Pancreas (tissue), 10 donors: ENCODE results near the gene FIBIN. TPM values are rescaled to one million over a fixed set of nuclear protein-coding genes. Genes with fewer than 3 reads are reported as not detected.

ENCODE experiments used
- ATAC-seq, 4 donors: fragments of 200-7000 bp; cut with Tn5 transposase; one replicate each; pipeline versions ENCODE4 v1.8.0 to v1.9.1; 2020; ENCODE audit warnings: mild to moderate bottlenecking in 4 of 4, moderate library complexity in 4 of 4
- DNase-seq, 6 donors: peaks; one replicate each; pipeline ENCODE4 v3.0.0-alpha.2; 2020
- FAIRE-seq: peaks from 2 replicates; lab custom pipeline; 2012; peaks lifted over from hg19 to GRCh38; lab: Jason Lieb, UNC
- H3K27ac ChIP-seq, 4 donors: fragments of 200-600 bp; sonication (generic); 1 replicate in 3 of 4; 2 replicates in 1 of 4; pipeline versions ENCODE4 v1.5.0 to v1.8.0; 2020
- H3K27me3 ChIP-seq, 4 donors: fragments of 200-600 bp; one replicate each; pipeline ENCODE4 v1.8.0; 2021
- H3K36me3 ChIP-seq, 3 donors: fragments of 200-600 bp; sonication (generic) in 1 of 3; one replicate each; pipeline versions ENCODE4 v1.5.0 to v1.8.0; 2020 to 2021
- H3K4me1 ChIP-seq, 3 donors: fragments of 200-600 bp; one replicate each; pipeline ENCODE4 v1.8.0; 2021
- H3K4me3 ChIP-seq, 4 donors: fragments of 200-600 bp; sonication (generic) in 2 of 4; one replicate each; pipeline versions ENCODE4 v1.5.0 to v1.8.0; 2020 to 2021
- H3K9me3 ChIP-seq, 4 donors: fragments of 200-600 bp; one replicate each; pipeline ENCODE4 v1.8.0; 2021
- WGBS, 2 donors: extraction: QIAGEN DNeasy Blood & Tissue Kit; methylation state at CpG; one replicate each; pipeline ENCODE4 v1.1.7; 2013; 5-methylcytosine and 5-hydroxymethylcytosine counted together
- intact Hi-C, 3 donors: fragments of 100-400 bp; cut with DNase I; formaldehyde crosslinking; loops; one replicate each; pipeline versions ENCODE4 v1.11.1 to v1.14.2; 2022
- polyA plus RNA-seq, 2 donors: library from polyadenylated mRNA; stranded (reverse); fragments of 200-250 nt; gene quantifications; one replicate each; pipeline ENCODE4 v1.2.3, GENCODE V29; 2013
- total RNA-seq, 6 donors: library from RNA; stranded (reverse); fragmentation: NEBNext Ultra II Directional in 4 of 6; extraction: Animal tissue kit (Norgen Biotek cat#: 25700) in 4 of 6; gene quantifications; one replicate each; pipeline versions ENCODE4 v1.2.1 to v1.2.4, GENCODE V29; 2021 to 2023
- TF ChIP-seq, protein P1 (sequence below), 4 donors: fragments of 200-600 bp; sonication (generic) in 3 of 4; IDR thresholded peaks; one replicate each; pipeline versions ENCODE4 v1.5.0 to v1.8.0; 2021; ENCODE audit warnings: antibody characterized with exemption in 4 of 4
- donor health status: healthy with polysubstance abuse.
- donor health status: DM: no; HTN: no; CAD: no; lungs with moderate emphysema.
- donor health status: DM: no; HTN: no; CAD: no.
- donor health status: control.
- donor health status: control.
- donor health status: Bipolar disorder and iron deficiency.
- donor health status: DM: yes; HTN: yes; CAD: no.
- donor health status: DM: no; HTN: no; CAD: no.
- donor health status: DM: no; HTN: no; CAD: no.
- donor health status: DM: yes; HTN: yes; CAD: no.

FIBIN gene
- total and polyA plus RNA-seq, 8 donors = 1.0 to 4.5 (median 2.0) TPM

DNA sequence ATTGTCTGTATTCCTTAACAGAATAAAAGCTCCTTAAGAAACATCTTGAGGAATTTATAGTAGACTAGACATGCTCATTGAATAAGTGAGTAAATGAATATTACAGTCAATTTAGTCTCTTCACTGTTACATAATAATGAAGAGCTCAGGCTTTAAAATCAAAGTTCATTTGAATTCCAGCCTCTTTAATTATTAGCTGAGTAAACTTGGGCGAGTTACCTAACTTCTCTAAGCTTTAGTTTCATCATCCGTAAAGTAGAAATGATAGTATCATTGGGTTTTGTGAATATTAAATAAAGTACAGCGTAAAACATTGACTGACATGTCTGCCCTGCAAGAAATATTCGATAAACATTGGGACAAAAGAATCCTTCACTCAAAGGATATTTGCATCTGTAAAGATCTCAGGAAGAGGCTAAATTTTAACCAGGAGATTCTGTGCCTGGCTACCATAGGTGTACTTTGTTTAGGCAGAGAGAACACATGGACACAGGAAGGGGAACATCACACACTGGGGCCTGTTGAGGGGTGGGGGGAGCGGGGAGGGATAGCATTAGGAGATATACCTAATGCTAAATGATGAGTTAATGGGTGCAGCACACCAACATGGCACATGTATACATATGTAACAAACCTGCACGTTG, 31.5 kb downstream of the FIBIN start:
- no peak overlapping the region for H3K27ac ChIP-seq
- 21 to 33% methylated on average over 5 to 6 of the region's 6 CpGs for WGBS, 2 donors
- ATAC-seq (peak in 2 of 4 donors; percentile 14 to 17), DNase-seq (no peak), FAIRE-seq (no peak)
- intact Hi-C loops = no loop called here
- H3K4me3 ChIP-seq = no peak overlapping the region
- no peaks in the 10 kb centered on the region for H3K36me3 ChIP-seq
- TF ChIP-seq, protein P1, sequence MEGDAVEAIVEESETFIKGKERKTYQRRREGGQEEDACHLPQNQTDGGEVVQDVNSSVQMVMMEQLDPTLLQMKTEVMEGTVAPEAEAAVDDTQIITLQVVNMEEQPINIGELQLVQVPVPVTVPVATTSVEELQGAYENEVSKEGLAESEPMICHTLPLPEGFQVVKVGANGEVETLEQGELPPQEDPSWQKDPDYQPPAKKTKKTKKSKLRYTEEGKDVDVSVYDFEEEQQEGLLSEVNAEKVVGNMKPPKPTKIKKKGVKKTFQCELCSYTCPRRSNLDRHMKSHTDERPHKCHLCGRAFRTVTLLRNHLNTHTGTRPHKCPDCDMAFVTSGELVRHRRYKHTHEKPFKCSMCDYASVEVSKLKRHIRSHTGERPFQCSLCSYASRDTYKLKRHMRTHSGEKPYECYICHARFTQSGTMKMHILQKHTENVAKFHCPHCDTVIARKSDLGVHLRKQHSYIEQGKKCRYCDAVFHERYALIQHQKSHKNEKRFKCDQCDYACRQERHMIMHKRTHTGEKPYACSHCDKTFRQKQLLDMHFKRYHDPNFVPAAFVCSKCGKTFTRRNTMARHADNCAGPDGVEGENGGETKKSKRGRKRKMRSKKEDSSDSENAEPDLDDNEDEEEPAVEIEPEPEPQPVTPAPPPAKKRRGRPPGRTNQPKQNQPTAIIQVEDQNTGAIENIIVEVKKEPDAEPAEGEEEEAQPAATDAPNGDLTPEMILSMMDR (IDR thresholded peaks at IDR 0.05) = no peak
- H3K27me3 ChIP-seq = no peaks in the 10 kb centered on the region
- H3K4me1 ChIP-seq = no peaks in the 10 kb centered on the region
- H3K9me3 ChIP-seq = no peaks in the 10 kb centered on the region

DNA sequence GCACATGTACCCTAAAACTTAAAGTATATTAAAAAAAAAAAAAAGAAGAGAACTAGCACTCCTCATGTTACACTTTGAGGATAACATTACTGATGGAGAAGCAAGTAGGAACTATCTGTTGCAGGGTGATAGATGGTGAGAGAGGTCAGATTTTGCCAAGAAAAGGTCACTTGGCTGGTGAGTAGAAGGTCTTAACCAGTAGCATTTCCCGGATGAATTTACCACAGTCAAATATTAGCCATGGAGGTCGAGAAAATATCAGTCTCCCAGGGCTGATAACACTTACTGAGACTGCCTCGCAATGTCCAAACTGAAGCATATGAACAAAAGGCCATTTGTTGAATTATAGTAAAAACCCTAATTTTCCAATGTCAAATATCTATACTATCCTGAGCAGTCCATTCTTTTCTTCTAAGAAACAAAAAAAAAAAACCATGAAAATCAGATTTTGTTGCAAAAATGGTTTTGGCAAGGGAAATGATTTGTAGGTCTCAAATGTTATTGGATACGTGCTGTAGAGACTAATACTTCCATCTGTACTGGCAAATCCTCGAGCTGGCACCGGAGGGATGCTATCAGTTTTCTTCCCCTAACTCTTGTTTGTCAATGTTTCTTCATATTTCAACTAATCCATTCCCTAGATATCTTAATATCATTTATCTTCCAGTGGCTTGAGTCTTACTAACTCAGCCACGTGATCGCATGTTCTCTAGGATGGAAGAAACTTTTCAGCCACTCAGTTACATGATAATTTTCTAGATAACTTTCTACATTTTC, 32.2 kb downstream of the FIBIN start:
- intact Hi-C loops = no loop called here
- TF ChIP-seq, protein P1 (IDR thresholded peaks at IDR 0.05) = no peak
- no peaks in the 10 kb centered on the region for H3K36me3 ChIP-seq
- ATAC-seq (peak in 1 of 4 donors; percentile 42), FAIRE-seq (no peak), DNase-seq (no peak)
- no peaks in the 10 kb centered on the region for H3K27me3 ChIP-seq
- WGBS, 2 donors = 35 to 39% methylated on average over 8 of the region's 8 CpGs
- H3K27ac ChIP-seq = no peak overlapping the region
- no peaks in the 10 kb centered on the region for H3K9me3 ChIP-seq
- H3K4me3 ChIP-seq = no peak overlapping the region
- no peaks in the 10 kb centered on the region for H3K4me1 ChIP-seq

DNA sequence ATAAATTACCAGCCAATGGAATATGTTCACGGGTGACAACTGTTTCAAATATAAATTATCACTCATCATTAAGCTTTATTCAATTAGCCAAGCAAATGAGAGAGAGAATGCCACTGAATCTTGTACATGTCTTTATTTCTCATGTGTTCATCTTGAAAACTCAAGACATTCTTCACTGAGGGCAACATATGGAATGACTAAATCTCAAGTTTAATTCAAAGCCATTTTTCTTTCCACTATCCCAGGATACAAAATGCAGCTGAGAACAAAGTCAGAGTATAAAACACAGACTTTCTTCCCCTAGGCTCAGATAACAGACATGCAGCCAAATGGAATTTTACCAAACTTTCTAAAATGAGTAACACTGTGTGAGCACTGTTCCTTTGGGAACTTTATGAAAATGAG, 34.7 kb downstream of the FIBIN start:
- DNase-seq (no peak), ATAC-seq (peak in 1 of 4 donors; percentile 20), FAIRE-seq (no peak)
- no peaks in the 10 kb centered on the region for H3K4me1 ChIP-seq
- 36 to 81% methylated on average over 1 of the region's 1 CpG for WGBS, 2 donors
- H3K27me3 ChIP-seq = no peaks in the 10 kb centered on the region
- no peaks in the 10 kb centered on the region for H3K36me3 ChIP-seq
- TF ChIP-seq, protein P1 (IDR thresholded peaks at IDR 0.05) = no peak
- H3K27ac ChIP-seq = no peak overlapping the region
- no peak overlapping the region for H3K4me3 ChIP-seq
- no peaks in the 10 kb centered on the region for H3K9me3 ChIP-seq
- intact Hi-C loops = no loop called here

DNA sequence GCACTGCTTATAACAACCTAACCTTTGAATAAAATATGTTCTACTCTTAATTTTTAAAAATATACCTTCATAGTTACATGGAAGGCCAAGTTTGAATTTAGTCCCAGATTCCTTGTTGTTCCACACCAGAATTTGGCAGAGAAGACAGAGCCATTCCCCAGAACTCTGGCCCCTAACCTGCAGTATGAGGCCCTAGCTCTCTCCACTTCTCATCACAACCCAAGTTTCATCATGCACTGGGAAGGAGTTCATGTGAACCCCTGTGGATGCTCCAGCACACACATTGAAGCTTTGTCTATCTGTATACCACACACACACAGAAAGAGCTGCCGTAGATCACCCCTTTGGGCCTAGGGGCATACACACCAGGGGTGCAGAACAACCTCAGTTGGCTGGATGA, 36.1 kb downstream of the FIBIN start:
- Histone ChIP-seq H3K9me3 (no peaks in the 10 kb centered on the region), H3K4me1 (no peaks in the 10 kb centered on the region), H3K27me3 (no peaks in the 10 kb centered on the region), H3K36me3 (no peaks in the 10 kb centered on the region), H3K27ac (no peak overlapping the region), H3K4me3 (no peak overlapping the region)
- 77 to 82% methylated on average over 1 of the region's 1 CpG for whole genome bisulfite sequencing, 2 donors
- TF ChIP-seq, protein P1 (IDR thresholded peaks at IDR 0.05) = no peak
- intact Hi-C loops = no loop called here
- no peak for FAIRE-seq
- DNase-seq = no peak
- no peak for ATAC-seq

DNA sequence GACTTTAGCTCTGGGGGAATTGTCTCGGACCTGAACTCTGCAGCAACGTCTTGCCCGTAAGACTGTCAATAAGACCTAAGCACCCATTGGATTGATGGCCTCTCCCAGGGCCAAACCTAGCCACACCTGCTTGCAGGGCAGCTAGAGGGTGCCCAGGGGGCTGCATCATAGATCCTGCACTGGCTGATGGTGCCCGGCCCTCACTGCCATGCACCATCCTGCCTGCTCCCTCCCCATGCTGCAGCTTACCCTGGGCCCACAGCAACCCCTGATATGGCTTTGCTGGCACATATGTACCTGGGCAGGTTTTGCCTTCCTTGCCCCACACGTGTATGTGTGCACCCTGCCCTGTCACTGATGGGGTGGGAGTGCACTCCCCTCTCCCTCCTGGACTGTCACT, 37.8 kb downstream of the FIBIN start:
- no peaks in the 10 kb centered on the region for H3K4me1 ChIP-seq
- no peak overlapping the region for H3K27ac ChIP-seq
- no peak overlapping the region for H3K4me3 ChIP-seq
- H3K9me3 ChIP-seq = no peaks in the 10 kb centered on the region
- peak in 1 of 6 donors; percentile 25 for DNase-seq
- WGBS, 2 donors = 61 to 74% methylated on average over 5 of the region's 5 CpGs
- FAIRE-seq = no peak
- no peaks in the 10 kb centered on the region for H3K36me3 ChIP-seq
- intact Hi-C loops = no loop called here
- TF ChIP-seq, protein P1 (IDR thresholded peaks at IDR 0.05) = no peak
- no peaks in the 10 kb centered on the region for H3K27me3 ChIP-seq
- no peak for ATAC-seq
